IMR-90 (cell line): ENCODE data around the gene PDZRN3. TPM values are rescaled to one million over a fixed set of nuclear protein-coding genes. Genes with fewer than 3 reads are reported as not detected.

Experiments
- ATAC-seq: fragments of 200-7000 bp; cut with Tn5 transposase; 2 replicates; pipeline ENCODE4 v1.9.1; 2020; ENCODE audit warnings: low read depth, mild to moderate bottlenecking, moderate library complexity
- BruUV-seq: library from RNA; stranded (reverse); fragments of 400-500 nt; replicated peaks from 2 replicates; lab custom pipeline; 2021; lab: Mats Ljungman, UMichigan
- CTCF ChIA-PET: fragments of 300-600 bp; formaldehyde crosslinking; extraction: SDS; loops from one replicate; lab custom pipeline; 2021; ENCODE audit warnings: antibody characterized with exemption; lab: Yijun Ruan, JAX
- POLR2A ChIA-PET: fragments of 300-600 bp; sonication (Branson Sonifier 250); formaldehyde crosslinking; loops from one replicate; lab custom pipeline; 2022; ENCODE audit warnings: antibody characterized with exemption; ENCODE audit not compliant: unreplicated experiment; lab: Charles Lee
- DNase-seq: peaks from one replicate; pipeline ENCODE4 v3.0.0; 2013
- H2AFZ ChIP-seq: replicated peaks from 2 replicates; pipeline ENCODE3; 2013; ENCODE audit warnings: low read length, mild to moderate bottlenecking; ENCODE audit not compliant: poor library complexity
- H2AK5ac ChIP-seq: 2 replicates; pipeline ENCODE4 v1.6.1; 2013; ENCODE audit warnings: low read depth, low read length, inconsistent platforms
- H2AK9ac ChIP-seq: replicated peaks from 2 replicates; pipeline ENCODE3; 2013; ENCODE audit warnings: mild to moderate bottlenecking, low read depth, low read length, moderate library complexity; ENCODE audit not compliant: poor library complexity
- H2BK120ac ChIP-seq: 2 replicates; pipeline ENCODE4 v1.6.1; 2013; ENCODE audit warnings: low read depth, low read length, inconsistent platforms
- H2BK15ac ChIP-seq: 3 replicates; pipeline ENCODE4 v1.6.1; 2013; ENCODE audit warnings: low read depth, low read length, inconsistent platforms
- H2BK20ac ChIP-seq: 2 replicates; pipeline ENCODE4 v1.6.1; 2013; ENCODE audit warnings: low read depth, mild to moderate bottlenecking, inconsistent platforms, low read length, moderate library complexity
- H2BK5ac ChIP-seq: 2 replicates; pipeline ENCODE4 v1.6.1; 2013; ENCODE audit warnings: mild to moderate bottlenecking, low read depth, low read length, inconsistent platforms; ENCODE audit not compliant: poor library complexity, severe bottlenecking
- H3K14ac ChIP-seq: replicated peaks from 2 replicates; pipeline ENCODE4 v1.6.1; 2013; ENCODE audit warnings: low read depth, low read length, inconsistent platforms
- H3K18ac ChIP-seq: 2 replicates; pipeline ENCODE4 v1.6.1; 2013; ENCODE audit warnings: low read depth, low read length, control low read depth
- H3K23ac ChIP-seq: 2 replicates; pipeline ENCODE4 v1.6.1; 2013; ENCODE audit warnings: low read depth, low read length, inconsistent platforms
- H3K27ac ChIP-seq: 2 replicates; pipeline ENCODE4 v1.5.1; 2013; ENCODE audit warnings: mild to moderate bottlenecking, control low read depth, low read length; ENCODE audit not compliant: insufficient read depth
- H3K27me3 ChIP-seq: 2 replicates; pipeline ENCODE4 v1.6.1; 2013; ENCODE audit warnings: low read length; ENCODE audit not compliant: control insufficient read depth, insufficient read depth
- H3K36me3 ChIP-seq: 2 replicates; pipeline ENCODE4 v1.6.1; 2013; ENCODE audit warnings: low read length, mixed read lengths; ENCODE audit not compliant: control insufficient read depth, insufficient read depth
- H3K4ac ChIP-seq: 2 replicates; pipeline ENCODE4 v1.6.1; 2013; ENCODE audit warnings: low read depth, low read length, inconsistent platforms
- H3K4me1 ChIP-seq: 2 replicates; pipeline ENCODE4 v1.6.1; 2013; ENCODE audit warnings: low read length, mixed read lengths; ENCODE audit not compliant: control insufficient read depth, insufficient read depth
- H3K4me2 ChIP-seq: 2 replicates; pipeline ENCODE4 v1.6.1; 2013; ENCODE audit warnings: low read depth, mild to moderate bottlenecking, control low read depth, low read length, moderate library complexity
- H3K4me3 ChIP-seq: 2 replicates; pipeline ENCODE4 v1.5.1; 2013; ENCODE audit warnings: low read depth, mild to moderate bottlenecking, control low read depth, low read length, moderate library complexity; ENCODE audit not compliant: insufficient read depth
- H3K56ac ChIP-seq: 2 replicates; pipeline ENCODE4 v1.6.1; 2013; ENCODE audit warnings: low read length, inconsistent platforms; ENCODE audit not compliant: insufficient read depth; ENCODE audit errors: extremely low read depth
- H3K79me1 ChIP-seq, 2 experiments: 2 replicates each; pipeline ENCODE4 v1.6.1; 2013; ENCODE audit warnings: low read length in 2 of 2, inconsistent platforms in 1 of 2, low read depth in 1 of 2
- H3K9ac ChIP-seq: 2 replicates; pipeline ENCODE4 v1.6.1; 2013; ENCODE audit warnings: low read depth, low read length, control low read depth
- H3K9me1 ChIP-seq: 2 replicates; pipeline ENCODE4 v1.6.1; 2013; ENCODE audit warnings: low read length, inconsistent platforms; ENCODE audit not compliant: insufficient read depth
- H3K9me3 ChIP-seq: 2 replicates; pipeline ENCODE4 v1.6.1; 2013; ENCODE audit warnings: low read length; ENCODE audit not compliant: control insufficient read depth, insufficient read depth
- H4K20me1 ChIP-seq: 2 replicates; pipeline ENCODE4 v1.6.1; 2013; ENCODE audit warnings: low read length, inconsistent platforms; ENCODE audit not compliant: insufficient read depth
- H4K5ac ChIP-seq: 2 replicates; pipeline ENCODE4 v1.6.1; 2013; ENCODE audit warnings: mild to moderate bottlenecking, low read depth, low read length, control low read depth
- H4K8ac ChIP-seq, 2 experiments: 2 replicates each; pipeline ENCODE4 v1.6.1; 2013; ENCODE audit warnings: low read depth in 2 of 2, low read length in 2 of 2, control low read depth in 1 of 2, inconsistent platforms in 1 of 2
- H4K91ac ChIP-seq: 2 replicates; pipeline ENCODE4 v1.6.1; 2013; ENCODE audit warnings: low read depth, low read length, inconsistent platforms; ENCODE audit not compliant: insufficient read depth
- BHLHE40 ChIP-seq: fragments of 150-350 bp; IDR thresholded peaks from 2 replicates; pipeline ENCODE4 v1.6.1; 2016; ENCODE audit warnings: mild to moderate bottlenecking, low read depth, low read length
- CEBPB ChIP-seq: IDR thresholded peaks from 2 replicates; pipeline ENCODE4 v1.6.1; 2012; ENCODE audit warnings: low read depth, low read length, improper control_type of control experiment
- CTCF ChIP-seq: conservative IDR thresholded peaks from 2 replicates; pipeline ENCODE4 v1.5.1; 2012; ENCODE audit warnings: mild to moderate bottlenecking, low read depth, low read length, improper control_type of control experiment
- ELK1 ChIP-seq: fragments of 150-350 bp; IDR thresholded peaks from 2 replicates; pipeline ENCODE4 v1.6.1; 2016; ENCODE audit warnings: low read depth, mild to moderate bottlenecking, low read length, moderate library complexity, borderline replicate concordance
- FOS ChIP-seq: fragments of 150-350 bp; IDR thresholded peaks from 2 replicates; pipeline ENCODE4 v1.6.1; 2016; ENCODE audit warnings: low read depth, low read length
- MAFK ChIP-seq: IDR thresholded peaks from 2 replicates; pipeline ENCODE4 v1.6.1; 2012; ENCODE audit warnings: low read depth, low read length, improper control_type of control experiment
- MAZ ChIP-seq: IDR thresholded peaks from 2 replicates; pipeline ENCODE4 v1.6.1; 2012; ENCODE audit warnings: low read depth, mild to moderate bottlenecking, low read length, improper control_type of control experiment, moderate library complexity, borderline replicate concordance
- MXI1 ChIP-seq: IDR thresholded peaks from 2 replicates; pipeline ENCODE4 v1.6.1; 2012; ENCODE audit warnings: low read depth, mild to moderate bottlenecking, low read length, moderate library complexity, borderline replicate concordance
- POLR2A ChIP-seq: IDR thresholded peaks from 2 replicates; pipeline ENCODE4 v1.6.1; 2012; ENCODE audit warnings: mild to moderate bottlenecking, low read depth, low read length
- RCOR1 ChIP-seq: IDR thresholded peaks from 2 replicates; pipeline ENCODE4 v1.6.1; 2012; ENCODE audit warnings: mild to moderate bottlenecking, low read length, improper control_type of control experiment; ENCODE audit not compliant: insufficient replicate concordance
- SMC3 ChIP-seq: fragments of 150-350 bp; IDR thresholded peaks from 2 replicates; pipeline ENCODE4 v1.6.1; 2016; ENCODE audit warnings: low read depth, mild to moderate bottlenecking, antibody characterized with exemption, low read length, moderate library complexity
- WGBS, 2 experiments: methylation state at CpG; one replicate each; pipeline versions ENCODE4 v1.1.5 to v1.1.7; 2013; ENCODE audit warnings: missing lambda C conversion rate in 2 of 2; ENCODE audit not compliant: insufficient read length in 1 of 2; ENCODE audit errors: extremely low coverage in 2 of 2; 5-methylcytosine and 5-hydroxymethylcytosine counted together
- dilution Hi-C: fragments of 300-500 bp; cut with HindIII; formaldehyde crosslinking; loops from one replicate; pipeline ENCODE4 v1.14.3; 2018; ENCODE audit warnings: low sequenced_read_pairs; ENCODE audit not compliant: unreplicated experiment
- in situ Hi-C: fragments of 300-500 bp; cut with MboI; formaldehyde crosslinking; loops from 3 replicates; pipeline ENCODE4 v1.14.3; 2019; ENCODE audit warnings: low sequenced_read_pairs, inconsistent platforms, mixed read lengths
- intact Hi-C: fragments of 100-400 bp; cut with micrococcal nuclease; formaldehyde crosslinking; loops from 2 replicates; pipeline ENCODE4 v1.10.0; 2022
- polyA plus RNA-seq, 3 experiments: library from polyadenylated mRNA; depleted of rRNA; stranded (reverse); fragments of >200 nt; gene quantifications; 2 replicates each; pipeline ENCODE4 v1.2.3, GENCODE V29; 2012; ENCODE audit warnings: low replicate concordance in 1 of 3
- total RNA-seq: library from RNA; depleted of rRNA; stranded (reverse); fragments of >200 nt; gene quantifications from 2 replicates; pipeline ENCODE4 v1.2.3, GENCODE V29; 2012

Gene PDZRN3
- total and polyA plus RNA-seq, 2 of the 4 experiments (the other 2 are of a cell fraction): 9.4 to 17.0 TPM

- Histone ChIP-seq H4K91ac (no peak overlapping the region), H3K27me3 (no peaks in the 10 kb centered on the region), H2AK5ac (no peak overlapping the region), H3K23ac (no peak overlapping the region), H3K56ac (no peak overlapping the region), H3K4me2 (no peak overlapping the region), H3K9me3 (no peaks in the 10 kb centered on the region), H3K9me1 (peaks cover 4% of the 10 kb centered on the region; the same call in 1 of the 2 replicates), H3K4me1 (no peaks in the 10 kb centered on the region; the same call in 1 of the 2 replicates), H2AFZ (no peak overlapping the region), H4K8ac (no peak overlapping the region), H3K36me3 (peaks cover 5% of the 10 kb centered on the region; the same call in 1 of the 2 replicates), H3K27ac (no peak overlapping the region), H3K14ac (no peak overlapping the region), H4K20me1 (peaks cover 2% of the 10 kb centered on the region; the same call in 1 of the 2 replicates), H4K5ac (no peak overlapping the region), H2BK5ac (no peak overlapping the region), H3K4me3 (no peak overlapping the region), H3K9ac (no peak overlapping the region), H2AK9ac (no peak overlapping the region), H3K18ac (no peak overlapping the region), H2BK20ac (no peak overlapping the region), H3K4ac (no peak overlapping the region), H2BK15ac (no peak overlapping the region), H3K79me1 (no peaks in the 10 kb centered on the region), H2BK120ac (no peak overlapping the region)
- dilution Hi-C loops (no loop called here), in situ Hi-C loops (no loop called here), intact Hi-C loops (no loop called here)
- TF ChIP-seq MAZ: no peak
- no peak for TF ChIP-seq RCOR1
- no peak for TF ChIP-seq CEBPB
- TF ChIP-seq SMC3: no peak
- no peak for TF ChIP-seq MXI1
- TF ChIP-seq FOS: no peak
- no peak for TF ChIP-seq ELK1
- no peak for TF ChIP-seq POLR2A
- no peak for TF ChIP-seq CTCF
- TF ChIP-seq BHLHE40: no peak
- no peak for TF ChIP-seq MAFK
- BruUV-seq: no TSS peak
- WGBS, 2 experiments: no CpG with 5 or more reads among the region's 7 CpGs
- DNase-seq (no peak), ATAC-seq (no peak)
- ChIA-PET POLR2A (no interaction called here), CTCF (no interaction called here)
These were observed 181.9 kb downstream of the PDZRN3 start for GRCh38 chr3:73442886-73443285.
